NCI-H526 treated with DMSO at 0.1 percent for 48 hours (cell line): ENCODE results near the gene REG4.
A peak's percentile ranks its signal among the peaks of the same experiment; 100 is the strongest.

ENCODE experiments used
- DNase-seq: peaks from one replicate; lab custom pipeline; 2025; lab: John Stamatoyannopoulos, UW

The REG4 gene

DNA sequence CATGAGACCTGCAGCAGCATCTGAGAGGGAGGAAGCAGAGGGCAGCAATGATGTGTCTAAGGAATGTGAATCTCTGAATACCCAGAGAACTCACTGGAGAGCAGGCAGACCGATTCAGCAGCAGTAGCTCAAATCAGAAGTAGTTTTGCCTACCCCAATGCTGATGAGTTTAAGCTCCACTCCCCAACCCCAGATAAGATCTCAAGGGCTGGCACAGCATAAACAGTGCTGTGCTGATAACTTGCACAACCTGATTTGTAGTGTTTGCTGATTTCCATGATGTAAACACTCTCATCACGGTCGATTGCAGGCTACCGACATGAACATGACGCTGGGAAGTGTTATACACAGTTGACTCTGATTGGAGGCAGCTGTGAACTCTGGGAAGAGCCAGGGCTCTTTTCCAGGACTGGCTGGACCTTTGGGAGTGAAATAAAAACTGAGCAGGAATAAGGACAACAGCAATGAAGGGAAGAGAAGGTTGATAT, 31.3 kb downstream of the REG4 start:
- peak; percentile 86 for DNase-seq

DNA sequence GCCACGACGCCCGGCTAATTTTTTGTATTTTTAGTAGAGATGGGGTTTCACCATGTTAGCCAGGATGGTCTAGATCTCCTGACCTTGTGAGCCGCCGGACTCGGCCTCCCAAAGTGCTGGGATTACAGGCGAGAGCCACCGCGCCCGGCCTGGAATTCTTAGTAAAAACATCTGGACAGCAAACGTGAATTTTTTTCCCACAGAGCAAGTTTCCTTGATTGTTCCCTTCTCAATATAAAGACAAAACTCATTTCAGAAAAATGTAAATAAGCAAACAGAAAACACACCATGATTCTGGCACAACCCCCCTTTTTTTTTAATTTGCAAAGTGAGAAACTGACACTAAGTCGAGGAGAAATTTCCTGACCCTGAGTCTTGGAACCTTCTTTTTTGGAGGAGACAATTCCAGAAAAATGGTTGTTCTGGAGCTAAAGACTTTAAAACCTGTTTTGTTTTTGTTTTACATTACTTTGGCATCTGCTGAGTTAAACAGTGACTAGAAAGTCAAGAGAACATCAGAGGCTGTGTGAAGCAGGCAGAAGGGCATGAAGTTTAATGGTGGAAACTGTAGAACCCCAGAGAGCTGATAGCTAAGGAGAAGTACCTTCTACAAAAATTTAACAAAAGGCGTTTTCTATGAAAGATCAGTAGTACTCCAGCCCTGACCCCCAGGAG, 32.2 kb downstream of the REG4 start:
- no peak for DNase-seq

DNA sequence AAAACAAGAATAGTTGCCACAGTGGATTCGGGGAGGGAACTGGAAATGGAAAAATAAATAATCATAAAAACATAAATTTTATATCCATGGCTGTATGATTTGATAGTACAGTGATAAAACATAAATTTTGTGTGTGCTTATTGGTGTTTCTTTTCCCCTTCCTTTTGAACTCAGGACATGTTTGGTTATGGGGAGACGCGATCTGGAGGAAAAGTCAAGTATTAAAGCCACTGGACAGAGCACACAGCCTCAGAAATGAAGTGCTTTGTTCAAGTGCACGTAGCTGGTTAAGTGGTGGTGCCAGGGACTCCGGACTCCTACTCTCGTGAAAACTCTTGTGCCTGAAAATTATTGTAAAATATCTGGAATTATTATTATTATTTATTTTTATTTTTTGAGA, 32.9 kb downstream of the REG4 start:
- no peak for DNase-seq

- DNase-seq: no peak
Observed at GRCh38 chr1:119774746-119775490, 36.3 kb downstream of the REG4 start.

DNA sequence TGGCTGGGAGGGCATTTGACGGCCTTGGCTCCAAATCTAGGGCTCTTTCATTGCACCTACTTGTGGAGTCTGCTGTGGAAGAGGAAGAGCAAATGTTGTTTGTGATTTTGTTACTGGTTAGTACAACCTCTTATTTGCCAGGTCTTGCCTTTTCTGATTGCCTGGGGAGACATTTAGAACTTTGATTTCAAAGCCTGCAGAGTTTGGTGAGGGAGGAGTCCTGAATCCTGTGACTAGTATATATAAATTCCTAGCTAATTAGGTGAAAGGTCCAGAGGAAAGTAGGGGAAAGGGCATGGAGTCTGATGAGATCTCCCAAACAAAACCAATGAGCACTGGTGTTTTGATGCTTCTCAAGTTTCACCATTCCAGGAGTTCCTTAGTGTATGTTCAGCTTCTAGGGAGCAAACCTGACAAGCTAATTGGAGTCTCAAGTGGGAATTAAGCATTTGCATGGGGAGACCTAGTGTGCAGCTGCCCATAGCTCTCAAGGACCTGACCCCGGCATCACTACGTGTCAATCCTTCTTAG, 37.5 kb downstream of the REG4 start:
- no peak for DNase-seq

DNA sequence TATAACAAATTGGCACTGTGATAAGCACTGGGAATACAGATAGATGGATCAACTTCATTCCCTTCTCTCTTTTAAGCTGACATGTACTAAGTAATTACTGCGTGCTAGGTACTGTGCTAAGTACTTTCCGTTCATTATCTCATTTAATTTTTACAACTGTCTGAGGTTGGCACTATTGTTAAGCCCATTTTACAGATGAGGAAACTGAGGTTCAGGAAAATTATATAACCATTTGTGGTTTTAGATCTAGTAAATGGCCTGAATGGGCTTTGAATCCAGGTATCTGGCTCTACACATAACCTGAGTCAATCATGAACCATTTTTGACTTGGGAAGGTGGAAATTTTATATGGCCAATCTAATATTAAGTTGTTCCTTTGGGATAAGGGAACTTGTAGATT, 39.0 kb downstream of the REG4 start:
- no peak for DNase-seq

DNA sequence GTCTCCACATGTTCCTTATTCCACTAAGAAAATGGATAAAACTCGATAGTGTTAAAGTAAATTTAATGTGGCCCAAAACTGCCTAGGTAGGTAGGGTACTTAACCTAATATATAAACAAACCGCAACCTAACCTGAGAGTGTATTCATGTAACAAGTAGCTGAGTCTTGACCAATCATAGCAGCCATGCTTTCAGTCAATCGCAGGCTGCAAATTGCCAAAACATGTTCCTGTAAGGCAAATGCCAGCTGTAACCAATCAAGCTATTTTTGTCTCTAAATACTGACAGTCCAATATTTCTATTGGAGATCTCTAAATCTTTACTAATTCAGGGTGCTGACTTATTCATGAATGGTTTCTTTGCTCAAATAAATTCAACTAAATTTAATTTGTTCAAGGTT, 39.5 kb downstream of the REG4 start:
- no peak for DNase-seq

DNA sequence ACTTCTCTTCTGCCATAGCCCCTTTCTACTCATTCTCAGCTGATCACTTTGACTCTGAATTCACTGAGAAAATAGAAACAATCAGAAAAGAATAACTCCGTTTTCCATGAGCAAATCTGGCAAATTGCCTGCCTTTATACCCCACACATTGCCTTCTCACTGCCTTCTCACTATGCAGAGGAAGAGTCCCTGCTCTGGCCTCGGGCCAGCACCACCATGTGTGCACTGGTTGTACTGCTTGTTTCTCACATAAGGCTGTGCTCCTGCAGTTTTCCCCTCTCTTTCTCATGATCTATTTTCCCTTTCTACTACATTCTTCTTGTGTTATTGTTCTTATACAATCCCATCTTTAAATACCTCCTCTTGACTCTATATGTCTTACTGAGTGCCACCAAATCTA, 40.2 kb downstream of the REG4 start:
- no peak for DNase-seq

- no peak for DNase-seq
Observed at GRCh38 chr1:119768778-119769177, 42.5 kb downstream of the REG4 start, which contains the start of gene HMGCS2. HMGCS2 (minus strand) TSS chr1:119768905; CDS start chr1:119768844, 61 bp downstream.

GRCh38 chr1:119767486-119767885, 43.8 kb downstream of the REG4 start:
- DNase-seq: no peak

- no peak for DNase-seq
Observed at GRCh38 chr1:119766374-119766794, 44.9 kb downstream of the REG4 start.

DNA sequence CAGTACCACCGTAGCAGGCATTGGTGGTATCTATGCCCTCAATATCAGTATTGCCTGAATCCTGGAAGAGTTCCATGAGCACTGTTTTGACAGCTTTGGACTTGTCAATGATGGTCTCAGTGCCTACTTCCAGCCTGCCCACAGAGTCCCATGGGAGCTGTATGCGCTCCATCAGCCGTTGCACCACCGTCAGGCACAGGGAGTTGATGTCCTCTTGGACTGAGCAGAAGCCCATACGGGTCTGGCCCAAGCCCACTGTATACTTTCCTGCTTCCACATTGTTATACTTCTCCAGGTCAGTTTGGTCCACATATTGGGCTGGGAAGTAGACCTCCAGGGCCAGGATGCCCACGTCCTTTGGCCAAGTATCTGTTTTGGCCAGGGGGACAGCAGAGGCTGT, 47.0 kb downstream of the REG4 start:
- no peak for DNase-seq

DNA sequence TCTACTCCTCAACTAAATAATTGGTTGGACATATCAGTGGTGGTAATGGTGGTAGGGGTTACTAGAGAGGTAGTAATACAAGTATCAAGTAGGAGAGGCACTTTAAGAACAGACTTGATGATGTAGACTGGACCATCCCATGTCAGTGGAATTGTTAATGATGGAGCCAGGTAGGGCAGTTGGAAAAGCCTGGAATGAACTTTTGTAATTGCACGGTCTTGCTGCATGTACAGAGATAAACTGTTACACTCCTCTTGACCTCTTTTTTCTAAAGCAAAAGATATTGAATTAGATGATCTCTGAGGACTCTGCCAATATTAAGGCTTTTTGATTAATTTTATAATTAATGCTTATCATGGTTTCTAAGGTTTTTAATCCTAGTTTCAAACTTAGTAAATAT, 48.3 kb downstream of the REG4 start:
- no peak for DNase-seq

DNA sequence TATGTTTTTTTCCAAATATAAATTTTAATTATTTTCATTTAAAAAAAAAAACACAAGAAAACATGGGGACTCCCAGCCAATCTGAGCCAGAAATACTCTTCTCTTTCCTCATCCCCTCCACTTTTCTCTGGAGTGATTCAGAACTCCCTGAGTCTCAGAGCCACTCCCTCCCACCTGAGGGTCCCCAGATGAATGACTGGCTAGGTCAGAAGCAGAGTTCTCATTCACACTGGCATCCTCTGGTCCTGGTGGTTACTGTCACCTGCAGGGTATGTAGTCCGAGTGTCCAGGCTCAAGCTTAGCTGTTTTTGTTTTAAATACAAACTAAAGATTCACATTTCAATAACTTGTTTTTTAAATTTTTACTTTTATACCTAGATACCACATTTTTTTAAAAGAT, 48.9 kb downstream of the REG4 start:
- DNase-seq: no peak

DNA sequence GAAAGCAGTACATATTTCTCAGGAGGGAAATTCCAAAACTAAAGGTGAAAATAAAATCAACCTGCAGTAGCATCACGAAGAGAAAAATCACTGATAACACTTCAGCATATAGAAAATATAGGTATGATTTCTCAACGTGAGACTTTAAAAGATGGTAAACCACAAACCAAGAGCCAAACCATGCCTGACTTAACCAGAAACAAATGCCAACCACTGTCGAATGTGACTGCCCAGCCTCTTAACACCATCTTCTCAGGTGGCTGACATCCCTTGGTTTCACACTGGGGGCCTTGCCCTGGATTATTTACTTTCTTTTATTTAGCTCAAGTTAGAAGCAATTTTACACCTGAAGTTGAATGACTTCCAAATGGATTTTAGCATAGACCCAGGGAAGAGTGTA, 52.7 kb downstream of the REG4 start:
- DNase-seq: no peak

DNA sequence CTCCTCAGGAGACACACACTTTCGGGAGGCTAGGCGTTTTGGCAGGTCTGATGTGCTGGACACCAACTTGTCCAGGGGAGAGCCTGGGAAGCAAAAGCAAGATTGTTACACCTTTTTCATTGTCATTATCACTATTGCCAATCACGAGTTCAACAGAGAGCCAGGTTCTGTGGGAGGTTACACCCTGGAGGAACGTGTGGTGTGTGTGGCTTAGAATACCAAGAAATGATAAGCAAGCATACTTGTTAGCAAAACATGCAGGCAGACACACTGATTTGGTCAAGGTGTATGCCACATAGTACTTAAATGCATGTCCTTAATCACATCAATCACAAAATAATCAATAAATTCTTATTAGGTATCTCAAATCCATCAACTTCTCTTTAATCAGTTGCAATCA, 58.7 kb downstream of the REG4 start:
- no peak for DNase-seq

DNA sequence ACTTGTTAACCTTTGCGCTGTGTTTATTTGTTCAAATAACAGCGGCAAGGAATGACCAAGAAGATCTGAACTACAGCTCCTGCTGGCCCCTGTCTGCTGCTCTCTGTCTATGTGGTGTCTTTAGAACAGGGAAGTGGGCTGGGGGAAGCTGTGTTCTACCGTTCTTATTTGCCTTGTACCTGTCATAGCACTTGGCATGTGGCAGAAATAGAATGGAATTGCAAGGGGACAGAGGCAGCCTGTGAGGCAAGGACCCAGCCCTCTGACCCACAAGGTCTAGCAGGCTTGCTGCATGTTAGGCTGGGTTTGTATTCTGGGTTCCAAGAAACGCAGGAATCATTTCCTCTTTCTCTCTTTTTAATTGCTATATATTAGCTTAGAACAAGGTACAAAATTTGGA, 63.2 kb downstream of the REG4 start:
- no peak for DNase-seq

DNA sequence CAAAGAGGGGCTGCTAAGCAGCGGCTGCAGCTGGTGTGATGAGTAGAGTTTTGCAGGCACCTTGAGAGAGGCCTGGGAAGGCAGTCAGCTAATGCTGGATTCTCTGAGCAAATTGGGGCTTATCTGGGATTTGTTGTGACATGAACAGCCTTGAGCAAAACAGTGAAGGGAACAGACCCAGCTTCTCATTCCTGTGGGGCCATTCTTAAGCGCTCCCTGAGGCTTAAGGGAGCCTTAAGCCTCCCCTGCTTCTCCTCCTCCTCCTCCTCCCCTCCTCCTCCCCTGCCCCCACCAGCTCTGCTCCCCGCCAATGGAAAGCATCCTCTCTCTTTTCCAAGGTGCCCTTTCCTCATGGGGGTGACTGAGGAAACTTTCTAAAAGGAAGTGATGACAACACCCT, 63.8 kb downstream of the REG4 start:
- no peak for DNase-seq

GRCh38 chr1:119745034-119745433, 66.2 kb downstream of the REG4 start:
- no peak for DNase-seq

DNA sequence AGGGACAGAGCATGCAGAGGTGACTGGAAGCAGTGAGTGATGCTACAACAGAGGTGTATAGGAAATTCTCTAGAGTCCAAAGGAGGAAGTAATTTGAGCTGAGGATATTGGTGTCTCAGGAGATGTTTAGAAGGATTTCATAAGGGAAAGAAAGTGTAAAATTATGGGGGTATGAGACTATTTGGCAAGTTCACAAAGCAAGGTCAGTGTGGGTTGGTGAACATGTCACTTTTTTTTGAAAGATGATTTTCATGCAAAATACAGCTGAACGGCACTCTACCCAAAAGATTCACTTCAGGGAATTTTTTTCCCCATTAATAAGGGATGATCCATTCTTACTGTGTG, 66.7 kb downstream of the REG4 start:
- no peak for DNase-seq
